Measurements from ENCODE around the gene SLC6A9. TPM values are rescaled to one million over a fixed set of nuclear protein-coding genes. Genes with fewer than 3 reads are reported as not detected.
A peak's percentile ranks its signal among the peaks of the same experiment; 100 is the strongest.

SLC6A9 gene
- polyA plus RNA-seq, 1 donor = 3.5 TPM

DNA sequence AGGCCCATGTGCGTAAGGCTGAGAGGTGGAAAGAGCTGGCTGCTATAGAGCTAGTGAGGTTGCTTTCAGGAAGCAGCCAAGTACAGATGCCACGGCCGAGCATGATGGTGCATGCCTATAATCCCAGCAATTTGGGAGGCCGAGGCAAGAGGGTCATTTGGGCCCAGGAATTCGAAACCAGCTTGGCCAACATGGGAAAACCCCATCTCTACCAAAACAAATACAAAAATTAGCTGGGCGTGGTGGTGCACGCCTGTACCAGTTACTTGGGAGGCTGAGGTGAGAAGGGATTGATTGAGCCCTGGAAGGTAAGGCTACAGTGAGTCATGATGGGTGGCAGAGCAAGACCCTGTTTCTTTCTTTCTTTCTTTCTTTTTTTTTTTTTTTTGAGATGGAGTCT is 37.2 kb downstream of the SLC6A9 start:
- Histone ChIP-seq H3K27ac (ENCODE audit: low read length) (no peak overlapping the region), H3K9me3 (ENCODE audit: control insufficient read depth, low read depth, low read length) (no peaks in the 10 kb centered on the region), H3K4me1 (ENCODE audit: control insufficient read depth, insufficient read depth, low read length) (peaks cover 49% of the 10 kb centered on the region), H3K4me3 (ENCODE audit: low read length) (no peak overlapping the region), H3K36me3 (ENCODE audit: control insufficient read depth, insufficient read depth, low read length) (no peaks in the 10 kb centered on the region), H3K27me3 (ENCODE audit: control insufficient read depth, insufficient read depth, low read length) (no peaks in the 10 kb centered on the region)
- DNase-seq = no peak
- WGBS (ENCODE audit: insufficient coverage, low lambda C conversion rate) = 100% methylated on average over 1 of the region's 7 CpGs

DNA sequence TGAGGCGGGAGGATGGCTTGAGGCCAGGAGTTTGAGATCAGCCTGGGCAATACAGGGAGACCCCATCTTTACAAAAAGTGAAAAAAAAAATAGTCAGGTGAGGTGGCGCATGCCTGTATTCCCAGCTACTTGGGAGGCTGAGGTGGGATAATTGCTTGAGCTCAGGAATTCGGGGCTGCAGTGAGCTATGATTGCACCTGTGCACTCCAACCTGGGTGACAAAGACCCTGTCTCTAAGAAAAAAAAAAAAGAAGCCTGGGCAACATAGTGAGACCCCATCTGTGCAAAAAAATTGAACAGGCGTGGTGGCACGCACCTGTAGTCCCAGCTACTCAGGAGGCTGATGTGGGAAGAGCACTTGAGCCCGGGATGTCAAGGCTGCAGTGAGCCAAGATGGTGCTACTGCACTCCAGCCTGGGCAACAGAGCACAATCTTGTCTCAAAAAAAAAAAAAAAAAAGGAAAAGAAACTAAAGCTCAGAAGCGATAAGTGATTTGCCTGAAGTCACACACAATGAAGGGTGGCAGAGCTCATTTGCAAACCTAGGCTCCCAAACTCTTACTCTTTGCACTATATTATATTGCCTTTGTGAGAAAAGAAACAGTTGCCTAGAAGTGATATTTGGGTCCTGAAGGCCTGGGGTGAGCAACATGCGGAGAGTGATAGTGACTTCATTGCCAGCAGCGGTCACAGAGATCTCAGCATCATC is 37.9 kb downstream of the SLC6A9 start:
- WGBS (ENCODE audit: insufficient coverage, low lambda C conversion rate) = no CpG with 5 or more reads among the region's 9 CpGs
- no peaks in the 10 kb centered on the region for H3K36me3 ChIP-seq (ENCODE audit: control insufficient read depth, insufficient read depth, low read length)
- H3K27ac ChIP-seq (ENCODE audit: low read length) = no peak overlapping the region
- peaks cover 49% of the 10 kb centered on the region for H3K4me1 ChIP-seq (ENCODE audit: control insufficient read depth, insufficient read depth, low read length)
- no peak for DNase-seq
- H3K9me3 ChIP-seq (ENCODE audit: control insufficient read depth, low read depth, low read length) = no peaks in the 10 kb centered on the region
- no peaks in the 10 kb centered on the region for H3K27me3 ChIP-seq (ENCODE audit: control insufficient read depth, insufficient read depth, low read length)
- H3K4me3 ChIP-seq (ENCODE audit: low read length) = no peak overlapping the region

GRCh38 chr1:43992232-43992995 is 38.8 kb downstream of the SLC6A9 start:
- DNase-seq = peak in 1 of 2 donors; percentile 36
- peaks cover 48% of the 10 kb centered on the region for H3K4me1 ChIP-seq (ENCODE audit: control insufficient read depth, insufficient read depth, low read length)
- peak overlapping the region; percentile 86 for H3K27ac ChIP-seq (ENCODE audit: low read length)
- peak overlapping the region; percentile 86 for H3K4me3 ChIP-seq (ENCODE audit: low read length)
- H3K36me3 ChIP-seq (ENCODE audit: control insufficient read depth, insufficient read depth, low read length) = no peaks in the 10 kb centered on the region
- no peaks in the 10 kb centered on the region for H3K27me3 ChIP-seq (ENCODE audit: control insufficient read depth, insufficient read depth, low read length)
- 57% methylated on average over 1 of the region's 11 CpGs for WGBS (ENCODE audit: insufficient coverage, low lambda C conversion rate)
- no peaks in the 10 kb centered on the region for H3K9me3 ChIP-seq (ENCODE audit: control insufficient read depth, low read depth, low read length)

GRCh38 chr1:43991476-43992231 is 39.6 kb downstream of the SLC6A9 start, which contains the start of gene CCDC24:
Gene CCDC24 (plus strand): TSS chr1:43991599. CDS start chr1:43991879, 280 bp downstream.
- H3K27ac ChIP-seq (ENCODE audit: low read length) = peak within 1 kb of the TSS; percentile 86
- WGBS (ENCODE audit: insufficient coverage, low lambda C conversion rate) = no CpG with 5 or more reads among the region's 66 CpGs
- DNase-seq = peak; percentile 61 to 89

GRCh38 chr1:43991200-43991475 is 40.1 kb downstream of the SLC6A9 start:
- H3K9me3 ChIP-seq (ENCODE audit: control insufficient read depth, low read depth, low read length) = no peaks in the 10 kb centered on the region
- H3K27me3 ChIP-seq (ENCODE audit: control insufficient read depth, insufficient read depth, low read length) = no peaks in the 10 kb centered on the region
- H3K27ac ChIP-seq (ENCODE audit: low read length) = peak overlapping the region; percentile 86
- H3K36me3 ChIP-seq (ENCODE audit: control insufficient read depth, insufficient read depth, low read length) = no peaks in the 10 kb centered on the region
- peak overlapping the region; percentile 86 for H3K4me3 ChIP-seq (ENCODE audit: low read length)
- peaks cover 49% of the 10 kb centered on the region for H3K4me1 ChIP-seq (ENCODE audit: control insufficient read depth, insufficient read depth, low read length)
- WGBS (ENCODE audit: insufficient coverage, low lambda C conversion rate) = no CpG with 5 or more reads among the region's 10 CpGs
- DNase-seq = no peak

More at GRCh38 chr1:43991476-43992231, 39.6 kb downstream of the SLC6A9 start, which contains the start of gene CCDC24:
- H3K4me3 ChIP-seq (ENCODE audit: low read length) = peak within 1 kb of the TSS; percentile 86
- H3K9me3 ChIP-seq (ENCODE audit: control insufficient read depth, low read depth, low read length) = no peaks in the 10 kb centered on the region
- peaks cover 48% of the 10 kb centered on the region for H3K4me1 ChIP-seq (ENCODE audit: control insufficient read depth, insufficient read depth, low read length)
- no peaks in the 10 kb centered on the region for H3K36me3 ChIP-seq (ENCODE audit: control insufficient read depth, insufficient read depth, low read length)
- H3K27me3 ChIP-seq (ENCODE audit: control insufficient read depth, insufficient read depth, low read length) = no peaks in the 10 kb centered on the region

- Histone ChIP-seq H3K4me3 (ENCODE audit: low read length) (peak overlapping the region; percentile 86), H3K27ac (ENCODE audit: low read length) (peak overlapping the region; percentile 86), H3K9me3 (ENCODE audit: control insufficient read depth, low read depth, low read length) (no peaks in the 10 kb centered on the region), H3K27me3 (ENCODE audit: control insufficient read depth, insufficient read depth, low read length) (no peaks in the 10 kb centered on the region), H3K36me3 (ENCODE audit: control insufficient read depth, insufficient read depth, low read length) (peaks cover 3% of the 10 kb centered on the region), H3K4me1 (ENCODE audit: control insufficient read depth, insufficient read depth, low read length) (peaks cover 52% of the 10 kb centered on the region)
- no peak for DNase-seq
- no CpG with 5 or more reads among the region's 19 CpGs for WGBS (ENCODE audit: insufficient coverage, low lambda C conversion rate)
Measured at GRCh38 chr1:43990271-43991199, 40.7 kb downstream of the SLC6A9 start.

DNA sequence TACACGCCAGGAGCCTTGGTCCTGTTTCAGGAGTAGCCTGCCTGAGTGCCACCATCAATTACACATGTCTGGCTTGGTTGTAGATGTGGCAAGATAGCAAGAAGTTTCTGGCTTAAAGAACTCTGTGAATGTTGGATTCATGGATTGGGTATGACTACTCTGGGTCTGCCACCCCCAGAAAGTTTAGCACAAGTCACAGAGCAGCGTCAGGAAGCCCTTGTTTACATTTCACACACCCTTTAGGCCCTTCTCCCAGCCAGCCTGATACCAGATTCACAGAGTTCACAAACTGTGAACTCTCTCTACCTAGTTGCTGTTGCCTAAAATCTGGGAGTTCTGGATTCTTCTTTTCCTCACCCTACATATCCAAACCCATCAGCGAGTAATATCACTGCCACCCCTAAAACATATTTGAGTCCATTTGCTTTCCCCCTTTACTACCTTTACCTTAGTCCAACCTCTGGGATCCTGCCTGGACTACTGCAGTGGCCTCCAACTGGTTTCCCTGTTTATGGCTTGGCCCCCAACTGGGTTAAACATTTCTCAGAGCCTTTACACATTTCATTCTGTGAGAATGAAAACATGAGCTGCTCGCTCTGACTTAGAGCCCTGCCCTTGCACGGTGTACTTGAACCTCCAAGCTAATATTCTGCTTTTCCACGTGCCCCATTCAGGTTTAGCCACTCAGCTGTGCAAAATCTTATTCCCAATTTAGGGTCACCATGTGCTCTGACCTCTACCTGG is 43.9 kb downstream of the SLC6A9 start:
- peaks cover 13% of the 10 kb centered on the region for H3K36me3 ChIP-seq (ENCODE audit: control insufficient read depth, insufficient read depth, low read length)
- peak in 1 of 2 donors; percentile 81 for DNase-seq
- no peak overlapping the region for H3K4me3 ChIP-seq (ENCODE audit: low read length)
- no peaks in the 10 kb centered on the region for H3K9me3 ChIP-seq (ENCODE audit: control insufficient read depth, low read depth, low read length)
- no peaks in the 10 kb centered on the region for H3K27me3 ChIP-seq (ENCODE audit: control insufficient read depth, insufficient read depth, low read length)
- WGBS (ENCODE audit: insufficient coverage, low lambda C conversion rate) = no CpG with 5 or more reads among the region's 6 CpGs
- H3K27ac ChIP-seq (ENCODE audit: low read length) = peak overlapping the region; percentile 49
- peaks cover 39% of the 10 kb centered on the region for H3K4me1 ChIP-seq (ENCODE audit: control insufficient read depth, insufficient read depth, low read length)

DNA sequence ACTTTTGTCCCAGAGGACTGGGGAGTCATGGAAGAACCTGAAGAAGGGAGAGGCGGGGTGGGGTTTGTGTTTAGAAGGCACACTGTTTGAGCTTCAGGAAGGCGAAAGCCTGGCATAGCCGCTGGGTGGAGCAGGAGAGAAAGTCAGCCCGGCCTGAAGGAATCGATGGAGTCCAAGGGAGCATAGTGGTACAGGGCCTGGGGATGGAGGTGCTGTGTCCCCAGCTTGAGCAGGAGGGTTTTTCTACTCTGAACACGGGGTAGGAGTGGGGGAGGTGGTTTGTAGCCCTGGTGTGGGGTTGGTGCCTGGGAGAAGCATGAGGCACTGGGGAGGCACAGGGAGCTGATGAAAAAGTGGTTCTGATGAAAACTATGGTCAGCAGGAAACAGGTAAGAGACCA is 44.5 kb downstream of the SLC6A9 start:
- Histone ChIP-seq H3K9me3 (ENCODE audit: control insufficient read depth, low read depth, low read length) (no peaks in the 10 kb centered on the region), H3K36me3 (ENCODE audit: control insufficient read depth, insufficient read depth, low read length) (peaks cover 14% of the 10 kb centered on the region), H3K27ac (ENCODE audit: low read length) (peak overlapping the region; percentile 49), H3K4me1 (ENCODE audit: control insufficient read depth, insufficient read depth, low read length) (peaks cover 37% of the 10 kb centered on the region), H3K27me3 (ENCODE audit: control insufficient read depth, insufficient read depth, low read length) (no peaks in the 10 kb centered on the region), H3K4me3 (ENCODE audit: low read length) (no peak overlapping the region)
- WGBS (ENCODE audit: insufficient coverage, low lambda C conversion rate) = 60% methylated on average over 1 of the region's 6 CpGs
- peak in 1 of 2 donors; percentile 51 for DNase-seq

- WGBS (ENCODE audit: insufficient coverage, low lambda C conversion rate) = no CpG with 5 or more reads among the region's 4 CpGs
- peaks cover 20% of the 10 kb centered on the region for H3K36me3 ChIP-seq (ENCODE audit: control insufficient read depth, insufficient read depth, low read length)
- no peaks in the 10 kb centered on the region for H3K9me3 ChIP-seq (ENCODE audit: control insufficient read depth, low read depth, low read length)
- H3K27ac ChIP-seq (ENCODE audit: low read length) = peak overlapping the region; percentile 49
- DNase-seq = no peak
- no peaks in the 10 kb centered on the region for H3K27me3 ChIP-seq (ENCODE audit: control insufficient read depth, insufficient read depth, low read length)
- H3K4me3 ChIP-seq (ENCODE audit: low read length) = no peak overlapping the region
- peaks cover 34% of the 10 kb centered on the region for H3K4me1 ChIP-seq (ENCODE audit: control insufficient read depth, insufficient read depth, low read length)
Measured at GRCh38 chr1:43985984-43986595, 45.2 kb downstream of the SLC6A9 start.
